Tibial nerve (tissue), 4 donors: ENCODE measurements around the gene FANCC. TPM values are rescaled to one million over a fixed set of nuclear protein-coding genes. Genes with fewer than 3 reads are reported as not detected.

ENCODE experiments used
- DNase-seq, 2 donors: peaks; one replicate each; pipeline ENCODE4 v3.0.0-alpha.2; 2019; ENCODE audit warnings: low spot score in 2 of 2
- H3K27ac ChIP-seq, 4 donors: fragments of 200-600 bp; sonication (generic) in 3 of 4; one replicate each; pipeline ENCODE4 v1.5.1; 2017 to 2019; ENCODE audit warnings: mild to moderate bottlenecking in 1 of 4
- H3K27me3 ChIP-seq, 2 donors: fragments of 200-600 bp; sonication (generic) in 1 of 2; one replicate each; pipeline versions ENCODE4 v1.5.1 to v1.6.0; 2017 to 2019
- H3K36me3 ChIP-seq, 3 donors: fragments of 200-600 bp; sonication (generic); one replicate each; pipeline ENCODE4 v1.5.1; 2018 to 2019
- H3K4me1 ChIP-seq, 4 donors: fragments of 200-600 bp; sonication (generic) in 3 of 4; one replicate each; pipeline ENCODE4 v1.5.1; 2017 to 2019
- H3K4me3 ChIP-seq, 4 donors: fragments of 200-600 bp; sonication (generic) in 3 of 4; one replicate each; pipeline ENCODE4 v1.5.1; 2017 to 2019; ENCODE audit warnings: mild to moderate bottlenecking in 1 of 4, moderate library complexity in 1 of 4
- H3K9me3 ChIP-seq, 4 donors: fragments of 200-600 bp; sonication (generic) in 3 of 4; one replicate each; pipeline ENCODE4 v1.5.1; 2017 to 2019
- EP300 ChIP-seq, 2 donors: sonication (generic); formaldehyde crosslinking; IDR thresholded peaks; one replicate each; pipeline ENCODE4 v1.6.1; 2017; ENCODE audit warnings: antibody characterized with exemption in 2 of 2, mild to moderate bottlenecking in 1 of 2
- POLR2A ChIP-seq, 2 donors: fragments of 450-650 bp; IDR thresholded peaks; one replicate each; pipeline ENCODE4 v1.6.1; 2017; ENCODE audit warnings: antibody characterized with exemption in 2 of 2, mild to moderate bottlenecking in 2 of 2, moderate library complexity in 2 of 2
- WGBS, 2 donors: methylation state at CpG; one replicate each; pipeline ENCODE4 v1.1.5; 2018; 5-methylcytosine and 5-hydroxymethylcytosine counted together
- total RNA-seq, 4 donors: library from RNA; depleted of rRNA; stranded (reverse); fragments of >200 nt; gene quantifications; one replicate each; pipeline ENCODE4 v1.1.0, GENCODE V29; 2016
- TF ChIP-seq, protein P1 (sequence below), 5 experiments: fragments of 200-600 bp in 3 of 5; fragments of 450-650 bp in 2 of 5; sonication (generic) in 3 of 5; IDR thresholded peaks; one replicate each; pipeline ENCODE4 v1.5.1; 2016 to 2019; ENCODE audit warnings: antibody characterized with exemption in 5 of 5, mild to moderate bottlenecking in 3 of 5, moderate library complexity in 2 of 5

Gene FANCC
- total RNA-seq, 4 donors from 2014 or later, result 6.5 to 12.6 (median 10.2) TPM

DNA sequence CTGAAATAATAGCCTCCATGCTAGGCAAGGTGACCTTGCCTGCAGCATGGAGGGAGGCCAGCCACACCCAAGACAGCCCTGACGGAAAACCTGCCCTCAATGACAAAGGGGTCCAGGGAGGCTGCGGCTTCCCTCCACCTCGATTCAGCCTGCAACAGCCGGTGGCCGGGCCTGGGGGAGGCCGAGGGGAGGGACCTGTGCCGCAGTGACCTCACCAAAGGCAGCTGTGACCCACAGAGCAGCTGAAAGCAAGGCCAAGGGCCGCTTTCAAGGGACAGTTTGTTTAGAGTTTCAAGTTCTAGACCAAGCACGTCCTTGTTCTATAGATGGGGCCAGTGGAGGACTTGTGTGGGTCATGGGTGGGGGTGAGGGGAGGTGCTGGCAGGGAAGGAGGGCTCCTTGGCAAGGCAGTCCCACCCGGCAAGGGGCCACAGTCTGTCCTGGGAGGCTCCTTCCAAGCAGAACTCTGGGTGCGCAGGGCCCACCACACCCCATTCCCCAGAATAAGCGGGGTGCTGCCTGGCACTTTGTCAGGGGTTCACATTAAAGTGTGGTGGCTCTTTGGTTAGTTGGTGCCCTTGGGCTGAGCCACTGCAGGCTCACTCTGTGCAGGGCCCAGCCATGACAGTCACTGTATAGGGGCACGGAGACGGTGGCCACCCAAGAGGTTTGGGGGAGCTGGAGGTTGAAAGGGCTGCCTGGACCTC, 226.5 kb downstream of the FANCC start:
- Histone ChIP-seq H3K36me3 (peaks cover 0 to 26% (median 8%) of the 10 kb centered on the region in 3 donors), H3K27me3 (no peaks in the 10 kb centered on the region), H3K4me3 (no peak overlapping the region), H3K9me3 (no peaks in the 10 kb centered on the region), H3K4me1 (peaks cover 0 to 100% (median 77%) of the 10 kb centered on the region in 4 donors), H3K27ac (peak overlapping the region; percentile 70 to 97 (median 88))
- WGBS, 2 donors, result 44 to 49% methylated on average over 14 of the region's 14 CpGs
- TF ChIP-seq EP300 (IDR thresholded peaks at IDR 0.05), result no peak
- TF ChIP-seq POLR2A (IDR thresholded peaks at IDR 0.05), result no peak
- DNase-seq, result no peak

DNA sequence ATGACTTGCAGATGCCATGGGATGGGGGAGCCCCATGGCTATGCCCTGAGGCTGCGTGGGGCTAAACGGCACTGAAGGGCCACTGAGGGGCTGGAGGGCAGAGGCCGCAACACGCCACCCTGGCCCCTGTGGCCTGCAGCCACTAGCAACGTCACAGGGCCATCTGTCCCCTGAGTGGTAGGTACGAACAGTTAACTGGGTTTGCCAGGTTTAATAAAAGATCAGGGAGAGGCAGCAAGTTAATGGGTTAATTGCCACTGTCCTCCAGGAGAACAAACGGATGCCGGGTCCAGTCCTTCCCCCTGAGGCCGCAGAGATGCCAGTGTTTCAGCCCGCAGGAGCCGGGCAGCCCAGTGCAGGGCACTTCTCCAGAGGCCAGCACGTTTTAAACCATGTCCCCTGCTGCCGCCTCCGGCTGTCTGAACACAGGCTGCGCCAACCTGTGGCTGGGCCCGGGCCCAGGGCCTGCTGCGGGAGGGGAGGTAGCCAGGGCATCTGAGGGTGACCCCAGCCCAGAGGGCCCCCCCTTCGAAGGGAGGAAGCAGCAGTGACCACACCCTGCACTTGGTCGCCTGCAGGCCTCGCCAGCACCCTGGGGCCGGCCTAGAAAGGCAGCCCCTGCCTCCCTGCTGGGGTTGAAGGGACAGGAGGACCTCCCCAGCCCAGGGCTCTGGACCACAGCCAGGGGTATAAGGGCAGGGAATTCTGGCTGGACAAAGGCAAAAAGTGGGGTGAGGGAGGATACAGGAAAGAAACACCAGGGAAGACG, 227.3 kb downstream of the FANCC start:
- H3K4me3 ChIP-seq, result no peak overlapping the region
- TF ChIP-seq EP300 (IDR thresholded peaks at IDR 0.05) (peak in 1 of 2 donors; percentile 37), POLR2A (IDR thresholded peaks at IDR 0.05) (peak in 1 of 2 donors; percentile 14)
- TF ChIP-seq, protein P1, sequence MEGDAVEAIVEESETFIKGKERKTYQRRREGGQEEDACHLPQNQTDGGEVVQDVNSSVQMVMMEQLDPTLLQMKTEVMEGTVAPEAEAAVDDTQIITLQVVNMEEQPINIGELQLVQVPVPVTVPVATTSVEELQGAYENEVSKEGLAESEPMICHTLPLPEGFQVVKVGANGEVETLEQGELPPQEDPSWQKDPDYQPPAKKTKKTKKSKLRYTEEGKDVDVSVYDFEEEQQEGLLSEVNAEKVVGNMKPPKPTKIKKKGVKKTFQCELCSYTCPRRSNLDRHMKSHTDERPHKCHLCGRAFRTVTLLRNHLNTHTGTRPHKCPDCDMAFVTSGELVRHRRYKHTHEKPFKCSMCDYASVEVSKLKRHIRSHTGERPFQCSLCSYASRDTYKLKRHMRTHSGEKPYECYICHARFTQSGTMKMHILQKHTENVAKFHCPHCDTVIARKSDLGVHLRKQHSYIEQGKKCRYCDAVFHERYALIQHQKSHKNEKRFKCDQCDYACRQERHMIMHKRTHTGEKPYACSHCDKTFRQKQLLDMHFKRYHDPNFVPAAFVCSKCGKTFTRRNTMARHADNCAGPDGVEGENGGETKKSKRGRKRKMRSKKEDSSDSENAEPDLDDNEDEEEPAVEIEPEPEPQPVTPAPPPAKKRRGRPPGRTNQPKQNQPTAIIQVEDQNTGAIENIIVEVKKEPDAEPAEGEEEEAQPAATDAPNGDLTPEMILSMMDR (IDR thresholded peaks at IDR 0.05), result peak in 1 of 5 experiments; percentile 11
- H3K9me3 ChIP-seq, result no peaks in the 10 kb centered on the region
- no peak for DNase-seq
- peaks cover 0 to 34% (median 11%) of the 10 kb centered on the region in 3 donors for H3K36me3 ChIP-seq
- H3K27me3 ChIP-seq, result no peaks in the 10 kb centered on the region
- peak overlapping the region; percentile 70 to 97 (median 88) for H3K27ac ChIP-seq
- WGBS, 2 donors, result 23 to 25% methylated on average over 14 to 22 of the region's 22 CpGs
- peaks cover 0 to 100% (median 76%) of the 10 kb centered on the region in 4 donors for H3K4me1 ChIP-seq

DNA sequence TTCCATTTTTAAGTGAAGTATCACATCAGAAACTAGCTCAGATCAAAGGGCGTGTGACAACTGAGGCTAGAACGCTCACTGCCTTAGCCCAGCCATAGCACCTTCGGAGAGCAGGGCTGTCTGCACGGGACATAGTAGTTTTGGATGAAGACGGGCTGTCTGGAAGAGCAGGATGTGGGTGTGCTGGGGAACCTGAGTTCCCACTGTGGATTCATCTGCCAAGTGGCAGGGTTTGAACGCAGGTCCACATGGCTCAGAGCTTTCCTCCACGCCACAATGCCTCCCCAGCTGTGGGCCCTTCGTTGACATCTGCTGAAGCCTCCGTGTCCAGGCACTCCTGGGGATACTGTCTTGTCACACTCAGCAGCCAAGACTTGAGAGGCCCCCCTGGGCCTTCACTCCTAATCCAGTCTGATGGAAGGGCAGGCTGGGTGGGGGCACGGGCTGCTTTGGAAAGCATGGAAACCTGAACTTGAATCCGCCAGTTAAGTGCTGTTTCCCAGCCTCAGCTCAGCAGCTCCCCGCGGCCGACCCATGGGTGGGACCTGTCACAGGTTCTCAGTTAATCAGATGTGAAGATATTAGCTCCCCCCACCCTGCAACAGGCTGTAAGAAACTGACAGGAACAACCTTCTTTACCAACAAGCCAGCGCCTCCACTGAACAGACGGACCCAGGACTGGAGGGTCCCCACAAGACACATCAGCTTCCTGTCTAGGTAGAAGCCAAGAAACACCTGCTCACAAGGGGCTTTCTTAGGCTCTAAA, 228.1 kb downstream of the FANCC start:
- 76 to 77% methylated on average over 15 to 16 of the region's 16 CpGs for WGBS, 2 donors
- no peak overlapping the region for H3K4me3 ChIP-seq
- H3K27ac ChIP-seq, result peak overlapping the region; percentile 70 to 97 (median 88)
- H3K36me3 ChIP-seq, result peaks cover 0 to 40% (median 11%) of the 10 kb centered on the region in 3 donors
- no peaks in the 10 kb centered on the region for H3K9me3 ChIP-seq
- TF ChIP-seq POLR2A (IDR thresholded peaks at IDR 0.05) (no peak), EP300 (IDR thresholded peaks at IDR 0.05) (no peak)
- TF ChIP-seq, protein P1 (IDR thresholded peaks at IDR 0.05), result no peak
- no peak for DNase-seq
- H3K27me3 ChIP-seq, result no peaks in the 10 kb centered on the region
- H3K4me1 ChIP-seq, result peaks cover 0 to 100% (median 80%) of the 10 kb centered on the region in 4 donors

DNA sequence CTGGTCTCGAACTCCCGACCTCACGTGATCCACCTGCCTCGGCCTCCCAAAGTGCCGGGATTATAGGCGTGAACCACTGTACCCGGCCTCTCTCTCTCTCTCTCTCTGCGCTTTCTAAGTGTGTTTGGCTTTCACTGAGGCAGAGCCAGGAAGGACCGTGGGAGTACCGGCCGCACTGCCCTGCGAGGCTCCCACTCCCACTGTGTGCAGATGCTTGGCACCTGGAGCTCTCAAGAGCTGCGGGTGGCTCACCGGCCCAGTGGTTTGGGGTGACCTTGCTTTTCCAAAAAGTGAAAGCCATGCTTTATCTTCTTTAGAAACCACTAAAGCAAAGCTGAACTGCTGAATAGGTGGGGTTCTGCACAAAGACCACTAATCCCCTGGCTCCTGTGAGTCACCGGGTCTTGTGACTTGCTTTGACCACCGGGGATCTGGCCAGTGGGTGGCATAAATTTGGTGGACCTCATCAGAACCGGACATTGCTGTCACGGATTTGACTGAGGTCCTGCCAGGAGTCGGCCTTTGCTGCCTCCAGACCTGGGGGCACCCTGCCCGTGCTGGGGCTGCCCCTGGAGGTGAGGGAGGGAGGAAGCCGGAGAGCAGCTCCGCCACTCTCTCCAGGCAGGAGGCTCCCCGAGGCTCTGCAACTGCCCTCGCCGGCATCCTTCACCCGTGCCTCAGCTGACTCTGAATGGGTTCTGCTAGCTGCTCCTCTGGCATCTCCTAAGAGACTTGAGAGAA, 228.9 kb downstream of the FANCC start:
- peak overlapping the region; percentile 51 to 97 (median 82) for H3K27ac ChIP-seq
- H3K9me3 ChIP-seq, result no peaks in the 10 kb centered on the region
- H3K27me3 ChIP-seq, result no peaks in the 10 kb centered on the region
- H3K4me3 ChIP-seq, result no peak overlapping the region
- peaks cover 0 to 36% (median 11%) of the 10 kb centered on the region in 3 donors for H3K36me3 ChIP-seq
- DNase-seq, result no peak
- no peak for TF ChIP-seq POLR2A (IDR thresholded peaks at IDR 0.05)
- TF ChIP-seq, protein P1 (IDR thresholded peaks at IDR 0.05), result no peak
- no peak for TF ChIP-seq EP300 (IDR thresholded peaks at IDR 0.05)
- 71 to 74% methylated on average over 21 to 24 of the region's 26 CpGs for WGBS, 2 donors
- peaks cover 0 to 99% (median 80%) of the 10 kb centered on the region in 4 donors for H3K4me1 ChIP-seq
